Natural killer cell (primary cell): ENCODE results near the gene GFRA4. TPM values are rescaled to one million over a fixed set of nuclear protein-coding genes. Genes with fewer than 3 reads are reported as not detected.

Experiments used
- ATAC-seq, 3 donors: fragments of 150-1000 bp in 2 of 3; fragments of 200-7000 bp in 1 of 3; cut with Tn5 transposase; 1 replicate in 1 of 3; 2 replicates in 2 of 3; pipeline ENCODE4 v1.10.0; 2021; ENCODE audit warnings: mild to moderate bottlenecking in 2 of 3, moderate library complexity in 2 of 3
- DNase-seq, 2 donors: peaks; one replicate each; pipeline versions ENCODE4 v3.0.0 to v3.0.0-alpha.2; 2013 to 2021; ENCODE audit warnings: mixed read lengths in 1 of 2
- H3K27ac ChIP-seq: one replicate; pipeline ENCODE4 v1.5.1; 2013; ENCODE audit warnings: mild to moderate bottlenecking, low read length
- H3K27me3 ChIP-seq: one replicate; pipeline ENCODE4 v1.6.1; 2013; ENCODE audit warnings: low read length; ENCODE audit not compliant: control insufficient read depth, insufficient read depth
- H3K36me3 ChIP-seq: one replicate; pipeline ENCODE4 v1.6.1; 2013; ENCODE audit warnings: low read length; ENCODE audit not compliant: control insufficient read depth, insufficient read depth
- H3K4me1 ChIP-seq: one replicate; pipeline ENCODE4 v1.6.1; 2013; ENCODE audit warnings: low read length; ENCODE audit not compliant: control insufficient read depth, insufficient read depth
- H3K4me3 ChIP-seq: one replicate; pipeline ENCODE4 v1.5.1; 2013; ENCODE audit warnings: low read length
- H3K9me3 ChIP-seq: one replicate; pipeline ENCODE4 v1.6.1; 2013; ENCODE audit warnings: low read length; ENCODE audit not compliant: control insufficient read depth, insufficient read depth
- H3K27ac Mint-ChIP-seq, 2 donors: one replicate each; pipeline ENCODE4 v1.8.0; 2022; ENCODE audit warnings: mild to moderate bottlenecking in 2 of 2, mixed read lengths in 2 of 2, moderate library complexity in 1 of 2
- H3K27me3 Mint-ChIP-seq, 2 donors: one replicate each; pipeline ENCODE4 v1.8.0; 2022; ENCODE audit warnings: low read depth in 2 of 2, mixed read lengths in 2 of 2
- H3K36me3 Mint-ChIP-seq: one replicate; pipeline ENCODE4 v1.8.0; 2022; ENCODE audit warnings: mixed read lengths
- H3K4me1 Mint-ChIP-seq, 2 donors: one replicate each; pipeline ENCODE4 v1.8.0; 2022; ENCODE audit warnings: mixed read lengths in 2 of 2
- H3K4me3 Mint-ChIP-seq: one replicate; pipeline ENCODE4 v1.8.0; 2022; ENCODE audit warnings: mild to moderate bottlenecking, moderate library complexity, mixed read lengths
- H3K9me3 Mint-ChIP-seq, 2 donors: one replicate each; pipeline ENCODE4 v1.8.0; 2022; ENCODE audit warnings: mixed read lengths in 2 of 2
- CTCF ChIP-seq: fragments of 200-600 bp; IDR thresholded peaks from one replicate; pipeline ENCODE4 v1.8.0; 2022; ENCODE audit warnings: antibody characterized with exemption
- WGBS: methylation state at CpG from one replicate; pipeline ENCODE4 v1.1.7; 2013; ENCODE audit warnings: missing lambda C conversion rate; ENCODE audit not compliant: insufficient coverage; 5-methylcytosine and 5-hydroxymethylcytosine counted together
- intact Hi-C: fragments of 100-400 bp; cut with micrococcal nuclease; formaldehyde crosslinking; loops from one replicate; pipeline ENCODE4 v1.14.2; 2022
- total RNA-seq, 4 donors: library from RNA; stranded (reverse); fragments of 120-200 nt in 1 of 4; gene quantifications; one replicate each; pipeline versions ENCODE4 v1.2.3 to v1.2.4, GENCODE V29; 2013 to 2022

Gene GFRA4
- total RNA-seq, 3 donors from 2014 or later (not counting 1 experiment from before 2014, with no cell fraction given), result not detected

GRCh38 chr20:3648951-3649350 lies 14.2 kb downstream of the GFRA4 start:
- WGBS, result 90% methylated on average over 7 of the region's 9 CpGs
- DNase-seq, result no peak
- no peak for TF ChIP-seq CTCF
- intact Hi-C loops, result no loop called here
- Histone ChIP-seq H3K4me1 (peaks cover 10% of the 10 kb centered on the region), H3K4me3 (no peak overlapping the region), H3K27me3 (no peaks in the 10 kb centered on the region), H3K9me3 (no peaks in the 10 kb centered on the region), H3K27ac (no peak overlapping the region), H3K36me3 (peaks cover 15% of the 10 kb centered on the region)
- peaks cover 14 to 17% of the 10 kb centered on the region in 2 donors for H3K4me1 Mint-ChIP-seq
- ATAC-seq, result no peak
- no peaks in the 10 kb centered on the region for H3K9me3 Mint-ChIP-seq
- H3K4me3 Mint-ChIP-seq, result no peak overlapping the region
- H3K27ac Mint-ChIP-seq, result no peak overlapping the region
- H3K27me3 Mint-ChIP-seq, result no peaks in the 10 kb centered on the region
- peaks cover 13% of the 10 kb centered on the region for H3K36me3 Mint-ChIP-seq

- Mint-ChIP-seq H3K9me3 (no peaks in the 10 kb centered on the region), H3K4me1 (peaks cover 3% of the 10 kb centered on the region in 2 donors), H3K36me3 (peaks cover 7% of the 10 kb centered on the region), H3K4me3 (no peak overlapping the region), H3K27ac (no peak overlapping the region), H3K27me3 (no peaks in the 10 kb centered on the region)
- no peak for ATAC-seq
- Histone ChIP-seq H3K4me1 (no peaks in the 10 kb centered on the region), H3K4me3 (no peak overlapping the region), H3K27ac (no peak overlapping the region), H3K27me3 (no peaks in the 10 kb centered on the region), H3K36me3 (peaks cover 15% of the 10 kb centered on the region), H3K9me3 (no peaks in the 10 kb centered on the region)
- intact Hi-C loops, result no loop called here
- TF ChIP-seq CTCF, result no peak
- no peak for DNase-seq
These were observed 15.7 kb downstream of the GFRA4 start for GRCh38 chr20:3647473-3647872.

- peaks cover 7% of the 10 kb centered on the region for H3K36me3 Mint-ChIP-seq
- no peaks in the 10 kb centered on the region for H3K27me3 ChIP-seq
These were observed 16.5 kb downstream of the GFRA4 start for GRCh38 chr20:3646651-3647050.

More at GRCh38 chr20:3646651-3647050, 16.5 kb downstream of the GFRA4 start:
- H3K4me3 Mint-ChIP-seq, result no peak overlapping the region
- no peak overlapping the region for H3K27ac ChIP-seq
- no peak overlapping the region for H3K27ac Mint-ChIP-seq
- no peaks in the 10 kb centered on the region for H3K4me1 Mint-ChIP-seq
- peaks cover 13% of the 10 kb centered on the region for H3K36me3 ChIP-seq
- no peaks in the 10 kb centered on the region for H3K9me3 Mint-ChIP-seq
- TF ChIP-seq CTCF, result no peak
- no peak overlapping the region for H3K4me3 ChIP-seq
- H3K9me3 ChIP-seq, result no peaks in the 10 kb centered on the region
- intact Hi-C loops, result no loop called here
- no peak for ATAC-seq
- no peak for DNase-seq
- WGBS, result 97% methylated on average over 11 of the region's 13 CpGs
- no peaks in the 10 kb centered on the region for H3K27me3 Mint-ChIP-seq
- H3K4me1 ChIP-seq, result no peaks in the 10 kb centered on the region
